Smooth muscle cell (in vitro differentiated cells): Measurements from ENCODE around the gene FAM241A. TPM values are rescaled to one million over a fixed set of nuclear protein-coding genes. Genes with fewer than 3 reads are reported as not detected.

Source experiments
- DNase-seq: peaks from one replicate; lab custom pipeline; 2025; ENCODE audit not compliant: unreplicated experiment; lab: John Stamatoyannopoulos, UW
- H2AFZ ChIP-seq: fragments of 200-600 bp; sonication (generic); 2 replicates; pipeline ENCODE4 v1.6.0; 2016; ENCODE audit warnings: antibody characterized with exemption, low read depth, mild to moderate bottlenecking
- H3F3A ChIP-seq: fragments of 200-600 bp; sonication (generic); 2 replicates; pipeline ENCODE4 v1.6.0; 2017; ENCODE audit warnings: antibody characterized with exemption, low read depth
- H3K27ac ChIP-seq: fragments of 200-600 bp; sonication (generic); 2 replicates; pipeline ENCODE4 v1.5.1; 2016; ENCODE audit warnings: low read depth, mild to moderate bottlenecking
- H3K27me3 ChIP-seq: fragments of 200-600 bp; sonication (generic); 2 replicates; pipeline ENCODE4 v1.6.1; 2016; ENCODE audit warnings: low read depth, mild to moderate bottlenecking
- H3K36me3 ChIP-seq: fragments of 200-600 bp; sonication (generic); 2 replicates; pipeline ENCODE4 v1.5.1; 2016; ENCODE audit warnings: low read depth
- H3K4me1 ChIP-seq: fragments of 200-600 bp; sonication (generic); 2 replicates; pipeline ENCODE4 v1.5.1; 2016; ENCODE audit warnings: low read depth
- H3K4me2 ChIP-seq: fragments of 200-600 bp; sonication (generic); 2 replicates; pipeline ENCODE4 v1.6.0; 2016; ENCODE audit warnings: mild to moderate bottlenecking
- H3K4me3 ChIP-seq: fragments of 200-600 bp; sonication (generic); 2 replicates; pipeline ENCODE4 v1.5.1; 2016; ENCODE audit warnings: mild to moderate bottlenecking
- H3K79me2 ChIP-seq: fragments of 200-600 bp; sonication (generic); 2 replicates; pipeline ENCODE4 v1.6.0; 2016; ENCODE audit warnings: low read depth, mild to moderate bottlenecking
- H3K9ac ChIP-seq: fragments of 200-600 bp; sonication (generic); 2 replicates; pipeline ENCODE4 v1.6.0; 2016; ENCODE audit warnings: low read depth
- H3K9me3 ChIP-seq: fragments of 200-600 bp; sonication (generic); replicated peaks from 2 replicates; pipeline ENCODE4 v1.5.1; 2016; ENCODE audit warnings: low read depth
- H4K20me1 ChIP-seq: fragments of 200-600 bp; sonication (generic); 2 replicates; pipeline ENCODE4 v1.6.0; 2016; ENCODE audit warnings: low read depth
- WGBS: methylation state at CpG from one replicate; pipeline ENCODE4 v1.1.7; 2016; ENCODE audit warnings: low lambda C conversion rate; 5-methylcytosine and 5-hydroxymethylcytosine counted together
- polyA plus RNA-seq: library from polyadenylated mRNA; unstranded; fragments of >200 nt; fragmentation: Nextera tagmentation; extraction: Ambion mirVana; gene quantifications from 2 replicates; pipeline ENCODE4 v1.2.1, GENCODE V29; 2016
- total RNA-seq: library from RNA; depleted of rRNA; stranded (reverse); fragments of >200 nt; gene quantifications from 2 replicates; pipeline ENCODE4 v1.2.3, GENCODE V29; 2014
- TF ChIP-seq, protein P1 (sequence below): fragments of 200-600 bp; sonication (generic); IDR thresholded peaks from 2 replicates; pipeline ENCODE4 v1.5.1; 2017; ENCODE audit warnings: borderline replicate concordance, mild to moderate bottlenecking, antibody characterized with exemption; ENCODE audit not compliant: insufficient read depth, poor library complexity, severe bottlenecking

Gene FAM241A
- total and polyA plus RNA-seq, 2 experiments from 2014 or later = 0.19 to 0.27 TPM

DNA sequence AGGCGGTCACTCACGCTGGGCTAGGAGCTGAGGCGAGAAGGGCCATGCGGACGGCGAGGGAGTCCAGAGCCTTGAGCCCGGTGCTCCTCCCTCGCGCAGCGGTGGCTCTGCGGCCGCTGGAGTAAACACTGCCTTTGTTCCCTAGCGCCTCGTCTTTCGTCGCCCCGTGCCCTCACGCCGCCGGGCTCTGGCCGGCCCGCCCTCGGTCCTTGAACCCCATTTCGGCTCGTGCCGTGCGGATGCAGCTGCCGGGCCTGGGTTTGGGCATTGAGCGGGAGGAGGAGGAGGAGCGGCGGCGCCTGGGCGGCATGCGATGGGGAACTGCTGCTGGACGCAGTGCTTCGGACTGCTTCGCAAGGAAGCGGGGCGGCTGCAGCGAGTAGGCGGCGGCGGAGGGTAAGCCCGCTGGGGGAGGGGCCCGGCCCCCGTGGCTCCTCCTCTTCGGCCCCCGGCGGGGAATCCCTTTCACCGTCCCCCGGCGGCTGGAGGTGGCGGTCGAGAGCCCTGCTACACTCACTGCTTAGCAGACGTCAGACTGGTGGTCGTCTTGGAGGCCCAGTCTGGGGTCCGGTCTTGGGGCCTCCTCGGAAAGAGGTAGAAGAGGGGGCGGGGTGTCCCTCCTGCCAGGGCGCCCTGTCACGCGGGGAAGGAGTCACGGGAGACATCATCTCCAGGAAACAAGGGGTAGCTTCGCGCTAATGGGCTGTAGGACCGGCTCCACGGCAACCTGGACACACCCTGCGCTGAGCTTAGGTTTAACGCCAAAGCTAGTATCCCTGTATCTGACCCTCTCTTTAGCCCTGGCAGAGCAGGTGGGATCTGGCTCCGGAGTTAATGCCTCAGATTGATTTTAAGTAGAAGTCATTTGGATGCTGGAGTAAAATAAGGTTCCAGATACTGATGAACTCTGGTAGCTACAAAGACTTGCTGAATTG is 86.8 kb downstream of the FAM241A start, which contains the start of gene AP1AR:
Gene AP1AR, plus strand, starts transcription at position 9 of the 935 bp plus-strand sequence. Its CDS starts 305 bp downstream, at position 314.
- H3K36me3 ChIP-seq = no peaks in the 10 kb centered on the region
- under 1% methylated on average over 47 of the region's 70 CpGs for WGBS
- no peaks in the 10 kb centered on the region for H3K27me3 ChIP-seq
- H3K4me2 ChIP-seq = peak within 1 kb of the TSS; percentile 92
- peak within 1 kb of the TSS; percentile 93 for H3K27ac ChIP-seq
- H3K4me1 ChIP-seq = peaks cover 21% of the 10 kb centered on the region
- peak within 1 kb of the TSS; percentile 87 for H3K9ac ChIP-seq
- no peaks in the 10 kb centered on the region for H3F3A ChIP-seq
- H2AFZ ChIP-seq = peak within 1 kb of the TSS; percentile 98
- H3K9me3 ChIP-seq = no peaks in the 10 kb centered on the region
- peak; percentile 86 for DNase-seq
- H3K79me2 ChIP-seq = peaks cover 29% of the 10 kb centered on the region
- TF ChIP-seq, protein P1, sequence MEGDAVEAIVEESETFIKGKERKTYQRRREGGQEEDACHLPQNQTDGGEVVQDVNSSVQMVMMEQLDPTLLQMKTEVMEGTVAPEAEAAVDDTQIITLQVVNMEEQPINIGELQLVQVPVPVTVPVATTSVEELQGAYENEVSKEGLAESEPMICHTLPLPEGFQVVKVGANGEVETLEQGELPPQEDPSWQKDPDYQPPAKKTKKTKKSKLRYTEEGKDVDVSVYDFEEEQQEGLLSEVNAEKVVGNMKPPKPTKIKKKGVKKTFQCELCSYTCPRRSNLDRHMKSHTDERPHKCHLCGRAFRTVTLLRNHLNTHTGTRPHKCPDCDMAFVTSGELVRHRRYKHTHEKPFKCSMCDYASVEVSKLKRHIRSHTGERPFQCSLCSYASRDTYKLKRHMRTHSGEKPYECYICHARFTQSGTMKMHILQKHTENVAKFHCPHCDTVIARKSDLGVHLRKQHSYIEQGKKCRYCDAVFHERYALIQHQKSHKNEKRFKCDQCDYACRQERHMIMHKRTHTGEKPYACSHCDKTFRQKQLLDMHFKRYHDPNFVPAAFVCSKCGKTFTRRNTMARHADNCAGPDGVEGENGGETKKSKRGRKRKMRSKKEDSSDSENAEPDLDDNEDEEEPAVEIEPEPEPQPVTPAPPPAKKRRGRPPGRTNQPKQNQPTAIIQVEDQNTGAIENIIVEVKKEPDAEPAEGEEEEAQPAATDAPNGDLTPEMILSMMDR = no peak
- H4K20me1 ChIP-seq = peaks cover 3% of the 10 kb centered on the region
- H3K4me3 ChIP-seq = peak within 1 kb of the TSS; percentile 92

GRCh38 chr4:112234952-112235609 is 89.8 kb downstream of the FAM241A start:
- no peak for DNase-seq
- Histone ChIP-seq H3K27ac (peak overlapping the region; percentile 30), H3F3A (no peaks in the 10 kb centered on the region), H2AFZ (no peak overlapping the region), H3K4me2 (peak overlapping the region; percentile 10), H3K4me1 (peaks cover 18% of the 10 kb centered on the region), H4K20me1 (peaks cover 10% of the 10 kb centered on the region), H3K79me2 (peaks cover 50% of the 10 kb centered on the region), H3K36me3 (no peaks in the 10 kb centered on the region), H3K9ac (no peak overlapping the region), H3K9me3 (no peaks in the 10 kb centered on the region), H3K27me3 (no peaks in the 10 kb centered on the region), H3K4me3 (no peak overlapping the region)
- WGBS = 46% methylated on average over 3 of the region's 3 CpGs
- TF ChIP-seq, protein P1 = peak; percentile 73

- H3F3A ChIP-seq = no peaks in the 10 kb centered on the region
- H3K9ac ChIP-seq = no peak overlapping the region
- H3K27me3 ChIP-seq = no peaks in the 10 kb centered on the region
- DNase-seq = no peak
- no peaks in the 10 kb centered on the region for H3K9me3 ChIP-seq
- WGBS = 95% methylated on average over 2 of the region's 2 CpGs
- H3K36me3 ChIP-seq = no peaks in the 10 kb centered on the region
- TF ChIP-seq, protein P1 = no peak
- H3K27ac ChIP-seq = no peak overlapping the region
- H3K4me2 ChIP-seq = no peak overlapping the region
- peaks cover 55% of the 10 kb centered on the region for H3K79me2 ChIP-seq
- H2AFZ ChIP-seq = no peak overlapping the region
- H4K20me1 ChIP-seq = peaks cover 16% of the 10 kb centered on the region
- H3K4me3 ChIP-seq = no peak overlapping the region
- peaks cover 12% of the 10 kb centered on the region for H3K4me1 ChIP-seq
Observed at GRCh38 chr4:112236040-112236439, 90.8 kb downstream of the FAM241A start.
